Upper lobe of left lung (tissue), 6 donors: ENCODE results near the gene DEFB112. TPM values are rescaled to one million over a fixed set of nuclear protein-coding genes. Genes with fewer than 3 reads are reported as not detected.

Source experiments
- ATAC-seq, 2 donors: fragments of 200-7000 bp; cut with Tn5 transposase; one replicate each; pipeline ENCODE4 v1.9.1; 2022; ENCODE audit warnings: mild to moderate bottlenecking in 2 of 2, moderate library complexity in 2 of 2; ENCODE audit not compliant: low FRiP score in 2 of 2
- DNase-seq, 2 donors: peaks; one replicate each; pipeline ENCODE4 v3.0.0-alpha.2; 2019 to 2020
- H3K27ac ChIP-seq, 4 donors: fragments of 200-600 bp; sonication (generic); one replicate each; pipeline ENCODE4 v1.5.1; 2016 to 2019
- H3K27me3 ChIP-seq, 4 donors: fragments of 200-600 bp; sonication (generic); one replicate each; pipeline ENCODE4 v1.5.1; 2017 to 2019
- H3K36me3 ChIP-seq, 4 donors: fragments of 200-600 bp; sonication (generic); one replicate each; pipeline ENCODE4 v1.5.1; 2016 to 2019
- H3K4me1 ChIP-seq, 4 donors: fragments of 200-600 bp; sonication (generic); one replicate each; pipeline ENCODE4 v1.5.1; 2018 to 2019
- H3K4me3 ChIP-seq, 4 donors: fragments of 200-600 bp; sonication (generic); one replicate each; pipeline ENCODE4 v1.5.1; 2017 to 2019; ENCODE audit warnings: mild to moderate bottlenecking in 2 of 4, moderate library complexity in 1 of 4
- H3K9me3 ChIP-seq, 4 donors: fragments of 200-600 bp; sonication (generic); one replicate each; pipeline ENCODE4 v1.5.1; 2018 to 2019
- CTCF ChIP-seq, 6 experiments: fragments of 450-650 bp in 4 of 6; fragments of 200-600 bp in 2 of 6; sonication (generic) in 2 of 6; IDR thresholded peaks; one replicate each; pipeline ENCODE4 v1.5.1; 2016 to 2019; ENCODE audit warnings: antibody characterized with exemption in 6 of 6
- EP300 ChIP-seq, 4 donors: sonication (generic); formaldehyde crosslinking; IDR thresholded peaks; one replicate each; pipeline ENCODE4 v1.5.1; 2017; ENCODE audit warnings: antibody characterized with exemption in 4 of 4, control low read depth in 2 of 4
- POLR2A ChIP-seq, 4 donors: fragments of 450-650 bp; IDR thresholded peaks; one replicate each; pipeline ENCODE4 v1.5.1; 2016 to 2017; ENCODE audit warnings: antibody characterized with exemption in 4 of 4, mild to moderate bottlenecking in 2 of 4
- POLR2AphosphoS5 ChIP-seq, 2 donors: sonication (generic); formaldehyde crosslinking; IDR thresholded peaks; one replicate each; pipeline ENCODE4 v1.5.1; 2017; ENCODE audit warnings: antibody characterized with exemption in 2 of 2
- WGBS, 2 donors: methylation state at CpG; one replicate each; pipeline ENCODE4 v1.1.5; 2017 to 2018; 5-methylcytosine and 5-hydroxymethylcytosine counted together
- total RNA-seq, 6 donors: library from RNA; depleted of rRNA in 4 of 6; stranded (reverse); fragments of >200 nt in 4 of 6; gene quantifications; one replicate each; pipeline versions ENCODE4 v1.1.0 to v1.2.1, GENCODE V29; 2016 to 2021
- donor health status: DM: no; HTN: no; CAD: no; lungs with moderate emphysema.
- donor health status: DM: no; HTN: yes; CAD: no; lungs with severe emphysema.

Gene DEFB112
- total RNA-seq, 6 donors from 2014 or later: not detected

GRCh38 chr6:50093116-50093937, 43.6 kb upstream of the DEFB112 start:
- no peaks in the 10 kb centered on the region for H3K36me3 ChIP-seq
- no peak for TF ChIP-seq POLR2A (IDR thresholded peaks at IDR 0.05)
- TF ChIP-seq EP300 (IDR thresholded peaks at IDR 0.05): no peak
- TF ChIP-seq POLR2AphosphoS5 (IDR thresholded peaks at IDR 0.05): no peak
- no peak for TF ChIP-seq CTCF (IDR thresholded peaks at IDR 0.05)
- WGBS, 2 donors: 69 to 71% methylated on average over 7 of the region's 7 CpGs
- H3K4me1 ChIP-seq: no peaks in the 10 kb centered on the region
- no peak overlapping the region for H3K4me3 ChIP-seq
- no peaks in the 10 kb centered on the region for H3K27me3 ChIP-seq
- no peaks in the 10 kb centered on the region for H3K9me3 ChIP-seq
- DNase-seq (no peak), ATAC-seq (no peak)
- H3K27ac ChIP-seq: no peak overlapping the region

- no peaks in the 10 kb centered on the region for H3K4me1 ChIP-seq
- H3K4me3 ChIP-seq: no peak overlapping the region
- WGBS, 2 donors: 18 to 20% methylated on average over 1 of the region's 1 CpG
- no peaks in the 10 kb centered on the region for H3K9me3 ChIP-seq
- no peak for DNase-seq
- no peak for ATAC-seq
- no peak for TF ChIP-seq POLR2AphosphoS5 (IDR thresholded peaks at IDR 0.05)
- no peak for TF ChIP-seq EP300 (IDR thresholded peaks at IDR 0.05)
- no peak for TF ChIP-seq CTCF (IDR thresholded peaks at IDR 0.05)
- no peak for TF ChIP-seq POLR2A (IDR thresholded peaks at IDR 0.05)
- no peaks in the 10 kb centered on the region for H3K36me3 ChIP-seq
- no peaks in the 10 kb centered on the region for H3K27me3 ChIP-seq
- no peak overlapping the region for H3K27ac ChIP-seq
These were observed 41.9 kb upstream of the DEFB112 start for GRCh38 chr6:50091641-50092040.

GRCh38 chr6:50089911-50090310, 40.2 kb upstream of the DEFB112 start:
- TF ChIP-seq POLR2A (IDR thresholded peaks at IDR 0.05) (no peak), POLR2AphosphoS5 (IDR thresholded peaks at IDR 0.05) (no peak), CTCF (IDR thresholded peaks at IDR 0.05) (no peak), EP300 (IDR thresholded peaks at IDR 0.05) (no peak)

DNA sequence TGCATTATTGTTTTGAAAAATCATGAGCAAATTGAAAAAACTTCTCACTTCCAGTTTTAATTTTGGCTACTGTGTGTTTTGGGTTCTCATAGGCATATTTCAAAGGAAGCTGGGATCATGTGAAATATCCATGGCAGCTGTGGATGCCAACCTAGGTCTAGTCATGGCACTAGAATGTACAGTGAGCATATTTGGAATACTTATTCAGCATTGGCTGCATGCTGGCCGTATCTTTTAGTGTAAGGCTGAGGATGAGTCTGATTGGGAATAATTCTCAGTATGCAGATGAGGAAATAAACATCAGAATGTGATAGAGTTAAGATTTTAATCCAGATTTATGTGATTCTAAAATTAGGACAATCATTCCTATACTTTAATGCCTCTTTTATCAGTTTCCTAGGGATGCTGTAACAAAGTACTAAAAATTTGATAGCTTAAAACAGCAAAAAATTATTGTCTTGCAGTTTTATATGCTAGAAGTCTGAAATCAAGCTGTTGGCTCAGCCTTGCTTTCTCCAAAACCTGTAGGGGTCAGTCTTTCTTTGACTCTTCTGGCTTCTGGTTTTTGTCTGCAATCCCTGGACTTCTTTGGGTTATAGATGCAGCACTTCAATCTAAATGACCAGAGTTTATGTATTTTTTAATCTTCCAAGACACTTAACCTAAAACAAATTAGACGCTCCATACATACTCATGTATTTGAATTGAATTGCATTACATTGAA, 37.7 kb upstream of the DEFB112 start:
- Histone ChIP-seq H3K4me1 (no peaks in the 10 kb centered on the region), H3K27me3 (no peaks in the 10 kb centered on the region), H3K9me3 (no peaks in the 10 kb centered on the region), H3K36me3 (no peaks in the 10 kb centered on the region), H3K4me3 (no peak overlapping the region), H3K27ac (no peak overlapping the region)
- no peak for ATAC-seq
- WGBS, 2 donors: 46 to 59% methylated on average over 2 of the region's 2 CpGs
- no peak for TF ChIP-seq POLR2A (IDR thresholded peaks at IDR 0.05)
- no peak for TF ChIP-seq POLR2AphosphoS5 (IDR thresholded peaks at IDR 0.05)
- TF ChIP-seq EP300 (IDR thresholded peaks at IDR 0.05): no peak
- TF ChIP-seq CTCF (IDR thresholded peaks at IDR 0.05): no peak
- no peak for DNase-seq

More at GRCh38 chr6:50089911-50090310, 40.2 kb upstream of the DEFB112 start:
- no peak overlapping the region for H3K4me3 ChIP-seq
- H3K9me3 ChIP-seq: no peaks in the 10 kb centered on the region
- DNase-seq (no peak), ATAC-seq (no peak)
- H3K27me3 ChIP-seq: no peaks in the 10 kb centered on the region
- H3K27ac ChIP-seq: no peak overlapping the region
- H3K4me1 ChIP-seq: no peaks in the 10 kb centered on the region
- no peaks in the 10 kb centered on the region for H3K36me3 ChIP-seq
- WGBS, 2 donors: 64 to 75% methylated on average over 2 of the region's 2 CpGs
